Liver (tissue), 3 donors: ENCODE results near the gene LIPG.

Source experiments
- EGR1 ChIP-seq, 2 donors: IDR thresholded peaks; 2 replicates each; pipeline ENCODE4 v1.6.1; 2016 to 2018; ENCODE audit warnings: antibody characterized with exemption in 2 of 2, low read depth in 2 of 2
- FOXA1 ChIP-seq: IDR thresholded peaks from 2 replicates; pipeline ENCODE4 v1.6.1; 2016; ENCODE audit warnings: antibody characterized with exemption
- FOXA2 ChIP-seq: IDR thresholded peaks from 2 replicates; pipeline ENCODE4 v1.6.1; 2016; ENCODE audit warnings: antibody characterized with exemption
- GABPA ChIP-seq, 2 donors: IDR thresholded peaks in 1 of 2; conservative IDR thresholded peaks in 1 of 2; 2 replicates each; pipeline ENCODE4 v1.6.1; 2016; ENCODE audit warnings: antibody characterized with exemption in 2 of 2, mild to moderate bottlenecking in 1 of 2, moderate library complexity in 1 of 2
- JUND ChIP-seq, 2 donors: IDR thresholded peaks; 2 replicates each; pipeline ENCODE4 v1.6.1; 2016; ENCODE audit warnings: antibody characterized with exemption in 2 of 2
- MAX ChIP-seq: IDR thresholded peaks from 2 replicates; pipeline ENCODE4 v1.6.1; 2016; ENCODE audit warnings: antibody characterized with exemption
- RAD21 ChIP-seq, 2 donors: IDR thresholded peaks; 2 replicates each; pipeline ENCODE4 v1.6.1; 2016; ENCODE audit warnings: antibody characterized with exemption in 2 of 2, mild to moderate bottlenecking in 2 of 2
- SP1 ChIP-seq: IDR thresholded peaks from 2 replicates; pipeline ENCODE4 v1.6.1; 2018; ENCODE audit warnings: antibody characterized with exemption, mild to moderate bottlenecking
- TF ChIP-seq, protein P1 (sequence below): fragments of 150-350 bp; IDR thresholded peaks from 2 replicates; pipeline ENCODE4 v1.5.1; 2017; ENCODE audit warnings: improper control_type of control experiment, low read depth, low read length; ENCODE audit not compliant: missing input control
- TF ChIP-seq, protein P2 (sequence below): IDR thresholded peaks from 2 replicates; pipeline ENCODE4 v1.6.1; 2016; ENCODE audit warnings: antibody characterized with exemption
- donor health status: healthy.
- donor health status: healthy.

- TF ChIP-seq, protein P1, sequence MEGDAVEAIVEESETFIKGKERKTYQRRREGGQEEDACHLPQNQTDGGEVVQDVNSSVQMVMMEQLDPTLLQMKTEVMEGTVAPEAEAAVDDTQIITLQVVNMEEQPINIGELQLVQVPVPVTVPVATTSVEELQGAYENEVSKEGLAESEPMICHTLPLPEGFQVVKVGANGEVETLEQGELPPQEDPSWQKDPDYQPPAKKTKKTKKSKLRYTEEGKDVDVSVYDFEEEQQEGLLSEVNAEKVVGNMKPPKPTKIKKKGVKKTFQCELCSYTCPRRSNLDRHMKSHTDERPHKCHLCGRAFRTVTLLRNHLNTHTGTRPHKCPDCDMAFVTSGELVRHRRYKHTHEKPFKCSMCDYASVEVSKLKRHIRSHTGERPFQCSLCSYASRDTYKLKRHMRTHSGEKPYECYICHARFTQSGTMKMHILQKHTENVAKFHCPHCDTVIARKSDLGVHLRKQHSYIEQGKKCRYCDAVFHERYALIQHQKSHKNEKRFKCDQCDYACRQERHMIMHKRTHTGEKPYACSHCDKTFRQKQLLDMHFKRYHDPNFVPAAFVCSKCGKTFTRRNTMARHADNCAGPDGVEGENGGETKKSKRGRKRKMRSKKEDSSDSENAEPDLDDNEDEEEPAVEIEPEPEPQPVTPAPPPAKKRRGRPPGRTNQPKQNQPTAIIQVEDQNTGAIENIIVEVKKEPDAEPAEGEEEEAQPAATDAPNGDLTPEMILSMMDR, result no peak
- TF ChIP-seq GABPA (IDR thresholded peaks at IDR 0.05 in 1 of 2, conservative IDR thresholded peaks at IDR 0.05 in 1 of 2), result no peak
- TF ChIP-seq, protein P2, sequence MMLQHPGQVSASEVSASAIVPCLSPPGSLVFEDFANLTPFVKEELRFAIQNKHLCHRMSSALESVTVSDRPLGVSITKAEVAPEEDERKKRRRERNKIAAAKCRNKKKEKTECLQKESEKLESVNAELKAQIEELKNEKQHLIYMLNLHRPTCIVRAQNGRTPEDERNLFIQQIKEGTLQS, result no peak
- TF ChIP-seq JUND (IDR thresholded peaks at IDR 0.05), result no peak
- no peak for TF ChIP-seq SP1
- TF ChIP-seq MAX, result no peak
- no peak for TF ChIP-seq EGR1 (IDR thresholded peaks at IDR 0.05; ENCODE audit: low read depth in 2 of 2)
- no peak for TF ChIP-seq FOXA1
- no peak for TF ChIP-seq FOXA2
- no peak for TF ChIP-seq RAD21 (IDR thresholded peaks at IDR 0.05)
These were observed 56.0 kb downstream of the LIPG start for GRCh38 chr18:49617865-49618264.
